ENCODE results near the gene DLL4. TPM values are rescaled to one million over a fixed set of nuclear protein-coding genes. Genes with fewer than 3 reads are reported as not detected.

DLL4 gene
- total RNA-seq, 4 donors from 2014 or later: 4.0 to 8.3 (median 5.1) TPM

GRCh38 chr15:40976819-40977218, 47.7 kb downstream of the DLL4 start:
- intact Hi-C loops (cut with DNase I; ENCODE audit: low total_unique reads): no loop called here
- no peak for TF ChIP-seq CTCF (IDR thresholded peaks at IDR 0.05)
- no peak for TF ChIP-seq POLR2A (IDR thresholded peaks at IDR 0.05)

GRCh38 chr15:40978141-40978540, 49.0 kb downstream of the DLL4 start:
- no peak overlapping the region for H3K4me3 ChIP-seq (ENCODE audit: low read depth, poor library complexity, severe bottlenecking)
- 78 to 88% methylated on average over 1 to 2 of the region's 2 CpGs for WGBS, 2 donors
- no peak for TF ChIP-seq CTCF (IDR thresholded peaks at IDR 0.05)
- TF ChIP-seq POLR2A (IDR thresholded peaks at IDR 0.05): no peak
- DNase-seq (ENCODE audit: low spot score in 2 of 2): no peak
- intact Hi-C loops (cut with DNase I; ENCODE audit: low total_unique reads): no loop called here

More at GRCh38 chr15:40976819-40977218, 47.7 kb downstream of the DLL4 start:
- no peak for DNase-seq (ENCODE audit: low spot score in 2 of 2)
- no peak overlapping the region for H3K4me3 ChIP-seq (ENCODE audit: low read depth, poor library complexity, severe bottlenecking)
- 69 to 74% methylated on average over 7 of the region's 7 CpGs for WGBS, 2 donors

GRCh38 chr15:40978562-40978961, 49.4 kb downstream of the DLL4 start:
- TF ChIP-seq CTCF (IDR thresholded peaks at IDR 0.05): no peak
- TF ChIP-seq POLR2A (IDR thresholded peaks at IDR 0.05): no peak
- no peak overlapping the region for H3K4me3 ChIP-seq (ENCODE audit: low read depth, poor library complexity, severe bottlenecking)
- WGBS, 2 donors: 96 to 98% methylated on average over 4 of the region's 4 CpGs
- intact Hi-C loops (cut with DNase I; ENCODE audit: low total_unique reads): no loop called here
- no peak for DNase-seq (ENCODE audit: low spot score in 2 of 2)

GRCh38 chr15:40981186-40981585, 52.0 kb downstream of the DLL4 start:
- DNase-seq (ENCODE audit: low spot score in 2 of 2): peak in 1 of 2 donors; percentile 53
- intact Hi-C loops (cut with DNase I; ENCODE audit: low total_unique reads): no loop called here
- H3K4me3 ChIP-seq (ENCODE audit: low read depth, poor library complexity, severe bottlenecking): no peak overlapping the region
- TF ChIP-seq CTCF (IDR thresholded peaks at IDR 0.05): no peak
- 52 to 59% methylated on average over 3 of the region's 3 CpGs for WGBS, 2 donors

GRCh38 chr15:40982855-40983254, 53.7 kb downstream of the DLL4 start:
- 84% methylated on average over 8 to 13 of the region's 13 CpGs for WGBS, 2 donors
- H3K4me3 ChIP-seq (ENCODE audit: low read depth, poor library complexity, severe bottlenecking): no peak overlapping the region
- TF ChIP-seq CTCF (IDR thresholded peaks at IDR 0.05) (no peak), POLR2A (IDR thresholded peaks at IDR 0.05) (no peak)
- intact Hi-C loops (cut with DNase I; ENCODE audit: low total_unique reads): no loop called here
- DNase-seq (ENCODE audit: low spot score in 2 of 2): peak in 1 of 2 donors; percentile 68

GRCh38 chr15:40984406-40984805, 55.3 kb downstream of the DLL4 start:
- intact Hi-C loops (cut with DNase I; ENCODE audit: low total_unique reads): no loop called here
- DNase-seq (ENCODE audit: low spot score in 2 of 2): peak in 1 of 2 donors; percentile 7
- TF ChIP-seq CTCF (IDR thresholded peaks at IDR 0.05) (no peak), POLR2A (IDR thresholded peaks at IDR 0.05) (no peak)
- no peak overlapping the region for H3K4me3 ChIP-seq (ENCODE audit: low read depth, poor library complexity, severe bottlenecking)
- 95 to 97% methylated on average over 5 of the region's 5 CpGs for WGBS, 2 donors

Data from lower leg skin (tissue), 4 donors.